ENCODE data around the gene SLC1A7.

- TF ChIP-seq CTCF (IDR thresholded peaks at IDR 0.05) (no peak), POLR2A (IDR thresholded peaks at IDR 0.05) (no peak)
Measured at GRCh38 chr1:53060579-53060978, 81.9 kb downstream of the SLC1A7 start.

Measured in Peyer's patch (tissue), 4 donors.